ENCODE measurements around the gene IFITM10.

The IFITM10 gene

DNA sequence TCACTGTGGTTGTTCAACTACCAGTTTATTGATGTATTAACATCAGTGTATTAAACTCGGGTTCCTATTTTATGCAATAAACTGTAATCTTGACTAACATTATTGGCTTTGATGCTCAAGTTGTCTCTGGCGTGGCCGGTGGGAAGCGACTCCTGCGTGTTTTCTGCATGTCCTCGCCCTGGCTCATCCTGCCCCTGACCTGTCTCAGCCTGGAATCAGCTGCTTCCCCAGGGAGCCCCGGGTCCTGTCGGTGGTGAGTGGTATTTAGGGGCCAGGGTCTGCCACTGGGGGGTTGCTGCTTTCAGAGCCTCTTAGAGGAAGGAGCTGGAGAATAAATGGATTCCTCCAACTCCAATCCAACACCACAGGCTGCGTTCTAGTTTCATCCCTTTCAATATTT is 22.5 kb downstream of the IFITM10 start:
- no peak overlapping the region for H3K4me3 ChIP-seq (ENCODE audit: control insufficient read depth, low read depth, low read length)
- TF ChIP-seq, protein P1, sequence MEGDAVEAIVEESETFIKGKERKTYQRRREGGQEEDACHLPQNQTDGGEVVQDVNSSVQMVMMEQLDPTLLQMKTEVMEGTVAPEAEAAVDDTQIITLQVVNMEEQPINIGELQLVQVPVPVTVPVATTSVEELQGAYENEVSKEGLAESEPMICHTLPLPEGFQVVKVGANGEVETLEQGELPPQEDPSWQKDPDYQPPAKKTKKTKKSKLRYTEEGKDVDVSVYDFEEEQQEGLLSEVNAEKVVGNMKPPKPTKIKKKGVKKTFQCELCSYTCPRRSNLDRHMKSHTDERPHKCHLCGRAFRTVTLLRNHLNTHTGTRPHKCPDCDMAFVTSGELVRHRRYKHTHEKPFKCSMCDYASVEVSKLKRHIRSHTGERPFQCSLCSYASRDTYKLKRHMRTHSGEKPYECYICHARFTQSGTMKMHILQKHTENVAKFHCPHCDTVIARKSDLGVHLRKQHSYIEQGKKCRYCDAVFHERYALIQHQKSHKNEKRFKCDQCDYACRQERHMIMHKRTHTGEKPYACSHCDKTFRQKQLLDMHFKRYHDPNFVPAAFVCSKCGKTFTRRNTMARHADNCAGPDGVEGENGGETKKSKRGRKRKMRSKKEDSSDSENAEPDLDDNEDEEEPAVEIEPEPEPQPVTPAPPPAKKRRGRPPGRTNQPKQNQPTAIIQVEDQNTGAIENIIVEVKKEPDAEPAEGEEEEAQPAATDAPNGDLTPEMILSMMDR (conservative IDR thresholded peaks at IDR 0.05; ENCODE audit: control insufficient read depth, insufficient read depth, low read depth, low read length): no peak
- DNase-seq (ENCODE audit: low read depth): no peak

DNA sequence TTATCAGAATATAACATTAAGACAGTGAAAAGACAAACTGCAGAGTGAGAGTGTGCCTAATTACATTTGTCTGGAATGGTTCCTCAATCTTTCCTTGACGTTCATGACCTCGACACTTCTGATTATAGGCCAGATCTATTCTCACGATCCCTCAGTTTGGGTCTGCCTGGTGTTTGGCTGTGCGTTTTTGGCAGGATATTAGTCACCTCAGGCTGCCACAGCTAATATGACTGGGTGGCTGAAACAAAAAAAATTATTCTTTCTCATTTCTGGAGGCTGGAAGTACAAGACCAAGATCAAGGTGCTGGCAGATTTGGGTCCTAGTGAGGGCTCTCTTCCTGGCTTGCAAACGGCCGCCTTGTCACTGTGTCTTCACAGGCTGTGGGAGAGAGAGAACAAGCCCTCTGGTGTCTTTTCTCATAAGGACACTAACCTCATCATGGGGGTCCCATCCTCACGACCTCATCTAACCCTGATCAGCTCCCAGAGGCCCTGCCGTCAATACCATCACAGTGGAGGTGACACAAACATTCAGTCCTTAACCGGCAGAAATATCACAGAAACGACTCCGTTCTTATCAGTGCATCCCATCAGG is 23.2 kb downstream of the IFITM10 start:
- H3K4me3 ChIP-seq (ENCODE audit: control insufficient read depth, low read depth, low read length): no peak overlapping the region
- no peak for DNase-seq (ENCODE audit: low read depth)
- TF ChIP-seq, protein P1 (conservative IDR thresholded peaks at IDR 0.05; ENCODE audit: control insufficient read depth, insufficient read depth, low read depth, low read length): no peak

DNA sequence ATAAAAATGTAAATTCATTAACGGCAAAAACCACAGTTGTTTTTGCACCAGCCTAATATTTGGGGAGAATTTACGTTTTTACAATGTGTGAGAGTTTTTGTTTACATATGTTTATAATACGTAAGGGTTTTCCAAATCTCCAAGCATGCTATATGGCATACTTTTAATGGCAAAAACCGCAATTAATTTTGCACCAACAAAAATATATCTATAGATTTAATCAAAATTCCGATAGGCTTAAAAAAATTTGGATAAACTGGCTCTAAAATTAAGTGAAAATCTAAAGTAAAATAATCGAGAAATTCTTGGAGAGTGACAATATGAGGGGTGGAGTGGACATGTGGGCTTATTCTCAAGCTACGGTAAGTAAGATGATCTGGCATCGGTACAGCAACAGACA is 30.6 kb downstream of the IFITM10 start:
- TF ChIP-seq, protein P1 (conservative IDR thresholded peaks at IDR 0.05; ENCODE audit: control insufficient read depth, insufficient read depth, low read depth, low read length): no peak
- no peak overlapping the region for H3K4me3 ChIP-seq (ENCODE audit: control insufficient read depth, low read depth, low read length)
- DNase-seq (ENCODE audit: low read depth): no peak

DNA sequence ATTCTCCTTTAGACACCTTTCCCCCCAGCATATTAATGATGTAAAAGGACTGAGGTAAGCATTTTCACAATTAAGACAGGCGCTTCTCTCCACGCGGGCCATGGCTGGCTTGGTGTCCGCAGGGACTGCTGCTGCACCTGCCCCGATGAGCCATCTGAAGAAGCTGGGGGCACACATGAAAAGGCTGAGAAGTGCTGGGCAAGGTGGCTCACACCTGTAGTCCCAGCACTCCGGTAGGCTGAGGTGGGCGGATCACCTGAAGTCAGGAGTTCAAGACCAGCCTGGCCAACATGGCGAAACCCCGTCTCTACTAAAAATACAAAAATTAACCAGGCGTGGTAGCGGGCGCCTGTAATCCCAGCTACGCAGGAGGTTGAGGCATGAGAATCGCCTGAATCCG is 32.1 kb downstream of the IFITM10 start:
- no peak for DNase-seq (ENCODE audit: low read depth)
- no peak overlapping the region for H3K4me3 ChIP-seq (ENCODE audit: control insufficient read depth, low read depth, low read length)
- TF ChIP-seq, protein P1 (conservative IDR thresholded peaks at IDR 0.05; ENCODE audit: control insufficient read depth, insufficient read depth, low read depth, low read length): no peak

DNA sequence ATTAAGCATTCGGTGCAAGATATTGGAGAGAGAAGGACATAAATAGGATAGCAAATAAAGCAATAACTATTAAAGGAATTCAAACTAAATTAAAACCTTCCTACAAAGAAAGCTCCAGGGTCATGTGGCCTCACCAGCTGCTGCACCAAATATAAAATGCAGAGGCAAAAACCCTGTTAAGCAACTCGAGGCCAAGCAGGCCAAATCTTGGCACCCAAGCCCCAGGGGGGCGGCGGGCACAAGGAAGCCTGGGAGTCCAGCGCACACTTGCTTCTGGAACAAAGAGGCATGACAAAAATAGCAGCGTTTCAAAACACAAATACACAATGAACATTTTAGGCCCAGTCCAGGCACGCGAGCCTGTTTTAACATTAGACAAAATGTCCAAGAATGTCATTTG is 32.6 kb downstream of the IFITM10 start:
- no peak for DNase-seq (ENCODE audit: low read depth)
- no peak overlapping the region for H3K4me3 ChIP-seq (ENCODE audit: control insufficient read depth, low read depth, low read length)
- TF ChIP-seq, protein P1 (conservative IDR thresholded peaks at IDR 0.05; ENCODE audit: control insufficient read depth, insufficient read depth, low read depth, low read length): no peak

DNA sequence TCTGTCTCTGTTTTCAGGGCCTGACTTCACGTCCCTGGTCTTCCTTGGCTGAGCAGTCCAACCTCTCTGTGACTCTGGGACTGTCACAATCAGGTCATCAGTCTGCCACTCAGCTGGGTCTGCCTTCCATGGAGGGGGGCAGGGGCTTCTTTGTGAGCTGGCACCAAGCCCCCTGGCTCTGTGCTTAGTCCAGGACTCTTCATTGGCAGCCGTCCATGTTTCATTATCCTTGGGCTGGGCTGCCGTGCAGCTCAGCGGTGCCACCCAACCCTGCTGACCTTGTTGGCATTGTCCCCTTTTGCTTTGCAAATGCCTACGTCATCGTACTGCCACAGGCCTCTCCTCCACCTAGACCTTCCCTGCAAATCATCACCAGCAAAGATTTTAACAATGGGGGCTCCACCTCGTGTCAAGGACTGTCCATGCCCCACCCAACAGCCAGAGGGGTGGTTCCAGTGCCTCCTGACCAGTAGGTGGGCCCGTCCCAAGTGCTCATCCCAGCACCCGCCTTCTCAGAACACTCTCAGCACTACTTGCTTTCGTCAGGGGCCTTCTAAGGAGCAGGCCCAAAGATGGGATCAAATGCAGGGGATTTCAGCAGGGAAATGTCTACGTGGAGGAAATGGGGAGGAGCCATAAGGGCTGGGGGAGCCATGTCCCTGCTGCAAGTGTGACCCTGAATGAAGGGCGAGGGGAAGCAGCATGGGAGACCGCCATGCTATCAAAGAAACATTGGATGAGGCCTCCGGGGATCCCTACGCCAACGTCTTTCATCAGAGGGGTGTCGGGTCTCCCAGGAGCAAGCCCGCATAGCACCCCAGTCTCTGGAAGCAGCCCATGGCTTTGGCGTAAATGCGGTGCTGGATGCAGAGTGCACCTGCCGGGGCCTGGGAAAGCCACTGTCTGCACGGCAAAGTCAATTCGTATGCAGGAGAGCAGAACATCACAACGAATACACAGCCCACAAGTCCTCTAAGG is 35.2 kb downstream of the IFITM10 start:
- no peak overlapping the region for H3K4me3 ChIP-seq (ENCODE audit: control insufficient read depth, low read depth, low read length)
- no peak for DNase-seq (ENCODE audit: low read depth)
- TF ChIP-seq, protein P1 (conservative IDR thresholded peaks at IDR 0.05; ENCODE audit: control insufficient read depth, insufficient read depth, low read depth, low read length): no peak
